ENCODE data around the gene IRS1. TPM values are rescaled to one million over a fixed set of nuclear protein-coding genes. Genes with fewer than 3 reads are reported as not detected.
A peak's percentile ranks its signal among the peaks of the same experiment; 100 is the strongest.

IRS1 gene
- total and polyA plus RNA-seq, 2 of the 4 experiments (the other 2 are of a cell fraction), result 21.1 to 37.1 TPM

GRCh38 chr2:226767056-226767813 is 32.4 kb downstream of the IRS1 start:
- Histone ChIP-seq H3K27me3 (ENCODE audit: control insufficient read depth, insufficient read depth, low read length) (no peaks in the 10 kb centered on the region), H4K91ac (ENCODE audit: insufficient read depth, low read depth, low read length) (peak overlapping the region; percentile 27; the same call in 1 of the 2 replicates), H3K56ac (ENCODE audit: extremely low read depth, insufficient read depth, low read length) (no peak overlapping the region), H2BK5ac (ENCODE audit: low read depth, low read length, poor library complexity, severe bottlenecking) (peak overlapping the region; percentile 23), H4K20me1 (ENCODE audit: insufficient read depth, low read length) (peaks cover 75% of the 10 kb centered on the region), H3K4me1 (ENCODE audit: control insufficient read depth, insufficient read depth, low read length) (peaks cover 18% of the 10 kb centered on the region), H2AK9ac (replicated peaks; ENCODE audit: low read depth, low read length, poor library complexity) (no peak overlapping the region), H2BK15ac (ENCODE audit: low read depth, low read length) (no peak overlapping the region), H4K8ac (ENCODE audit: low read depth in 2 of 2, low read length in 2 of 2) (no peak overlapping the region), H3K79me1 (ENCODE audit: low read depth in 1 of 2, low read length in 2 of 2) (peaks cover 18 to 69% of the 10 kb centered on the region in 2 experiments; a peak in 3 of 4 replicates), H3K18ac (ENCODE audit: low read depth, low read length) (no peak overlapping the region), H2BK120ac (ENCODE audit: low read depth, low read length) (no peak overlapping the region), H3K14ac (replicated peaks; ENCODE audit: low read depth, low read length) (no peak overlapping the region), H3K4me2 (ENCODE audit: low read depth, low read length) (no peak overlapping the region), H3K36me3 (ENCODE audit: control insufficient read depth, insufficient read depth, low read length) (peaks cover 32% of the 10 kb centered on the region), H2AK5ac (ENCODE audit: low read depth, low read length) (0 out of 2 replicates have a peak overlapping the region, but pooled peaks have one; percentile 18), H3K9ac (ENCODE audit: low read depth, low read length) (no peak overlapping the region), H4K5ac (ENCODE audit: low read depth, low read length) (no peak overlapping the region), H3K27ac (ENCODE audit: insufficient read depth, low read length) (0 out of 2 replicates have a peak overlapping the region, but pooled peaks have one; percentile 14), H2BK20ac (ENCODE audit: low read depth, low read length) (no peak overlapping the region), H3K9me3 (ENCODE audit: control insufficient read depth, insufficient read depth, low read length) (no peaks in the 10 kb centered on the region), H3K4ac (ENCODE audit: low read depth, low read length) (no peak overlapping the region), H3K23ac (ENCODE audit: low read depth, low read length) (no peak overlapping the region), H3K9me1 (ENCODE audit: insufficient read depth, low read length) (peaks cover 12% of the 10 kb centered on the region), H3K4me3 (ENCODE audit: insufficient read depth, low read depth, low read length) (no peak overlapping the region), H2AFZ (replicated peaks; ENCODE audit: low read length, poor library complexity) (no peak overlapping the region)
- intact Hi-C loops (cut with micrococcal nuclease), result no loop called here
- BruUV-seq (replicated peaks), result no TSS peak
- WGBS, 2 experiments (ENCODE audit: extremely low coverage in 2 of 2, insufficient read length in 1 of 2), result 100% methylated on average over 1 of the region's 5 CpGs; no CpG with 5 or more reads in 1 of the 2 experiments
- dilution Hi-C loops (cut with HindIII; ENCODE audit: low sequenced_read_pairs, unreplicated experiment), result no loop called here
- DNase-seq (no peak), ATAC-seq (ENCODE audit: low read depth) (no peak)
- CTCF ChIA-PET, result interaction anchor here (0.6 kb wide), 1 partner anchor 184 kb away, joined by 3 read pairs; no protein-coding TSS in a partner anchor
- in situ Hi-C loops (cut with MboI; ENCODE audit: low sequenced_read_pairs), result no loop called here
- POLR2A ChIA-PET (ENCODE audit: unreplicated experiment), result no interaction called here
- TF ChIP-seq CTCF (conservative IDR thresholded peaks at IDR 0.05; ENCODE audit: low read depth, low read length) (no peak), MXI1 (IDR thresholded peaks at IDR 0.05; ENCODE audit: borderline replicate concordance, low read depth, low read length) (no peak), MAFK (IDR thresholded peaks at IDR 0.05; ENCODE audit: low read depth, low read length) (no peak), NFE2L2 (IDR thresholded peaks at IDR 0.05; ENCODE audit: low read depth, low read length) (no peak)

All from IMR-90 (cell line).